ENCODE measurements around the gene DOLK.
"Not testable (repeated sequence)": the region's sequence is repeated elsewhere in the genome, so short reads cannot be mapped to it uniquely, and the experiment has no call there.

DOLK gene

GRCh38 chr9:128947527-128948301 lies at the start of gene DOLK, which contains the start of gene NUP188:
DOLK (minus strand) TSS chr9:128947603; CDS start chr9:128947303, 300 bp downstream.
NUP188 (plus strand) TSS chr9:128947699; CDS start chr9:128947720, 21 bp downstream.
- peak; percentile 68 to 80 for DNase-seq (ENCODE audit: low read depth in 2 of 2)

- no peak for DNase-seq (ENCODE audit: low read depth in 2 of 2)
Observed at GRCh38 chr9:128995791-128996190, 48.4 kb upstream of the DOLK start.

GRCh38 chr9:128992995-128993394 lies 45.6 kb upstream of the DOLK start:
- DNase-seq (ENCODE audit: low read depth in 2 of 2): no peak

GRCh38 chr9:128987805-128988204 lies 40.4 kb upstream of the DOLK start:
- DNase-seq (ENCODE audit: low read depth in 2 of 2): peak; percentile 34 to 44

GRCh38 chr9:128986671-128987070 lies 39.3 kb upstream of the DOLK start:
- DNase-seq (ENCODE audit: low read depth in 2 of 2): no peak

GRCh38 chr9:128983536-128983935 lies 36.1 kb upstream of the DOLK start:
- no peak for DNase-seq (ENCODE audit: low read depth in 2 of 2)

GRCh38 chr9:128979111-128979510 lies 31.7 kb upstream of the DOLK start:
- no peak for DNase-seq (ENCODE audit: low read depth in 2 of 2)

- DNase-seq (ENCODE audit: low read depth in 2 of 2): no peak
Observed at GRCh38 chr9:128972956-128973355, 25.6 kb upstream of the DOLK start.

GRCh38 chr9:128969491-128969890 lies 22.1 kb upstream of the DOLK start:
- no peak for DNase-seq (ENCODE audit: low read depth in 2 of 2)

- not testable (repeated sequence) for DNase-seq (ENCODE audit: low read depth in 2 of 2)
Observed at GRCh38 chr9:128961403-128961802, 14.0 kb upstream of the DOLK start.

- no peak for DNase-seq (ENCODE audit: low read depth in 2 of 2)
Observed at GRCh38 chr9:128947277-128947526, 201 bp downstream of the DOLK start.

- no peak for DNase-seq (ENCODE audit: low read depth in 2 of 2)
Observed at GRCh38 chr9:128946571-128947276, 679 bp downstream of the DOLK start.

- DNase-seq (ENCODE audit: low read depth in 2 of 2): no peak
Observed at GRCh38 chr9:128945798-128946501, 1.5 kb downstream of the DOLK start.

GRCh38 chr9:128944966-128945365 lies 2.4 kb downstream of the DOLK start:
- DNase-seq (ENCODE audit: low read depth in 2 of 2): not testable (repeated sequence)

GRCh38 chr9:128943832-128944620 lies 3.4 kb downstream of the DOLK start:
- DNase-seq (ENCODE audit: low read depth in 2 of 2): no peak

- no peak for DNase-seq (ENCODE audit: low read depth in 2 of 2)
Observed at GRCh38 chr9:128940946-128941755, 6.3 kb downstream of the DOLK start.

- DNase-seq (ENCODE audit: low read depth in 2 of 2): no peak
Observed at GRCh38 chr9:128940271-128940921, 7.0 kb downstream of the DOLK start.

GRCh38 chr9:128937310-128938165 lies 9.9 kb downstream of the DOLK start:
- no peak for DNase-seq (ENCODE audit: low read depth in 2 of 2)

- DNase-seq (ENCODE audit: low read depth in 2 of 2): no peak
Observed at GRCh38 chr9:128936171-128936865, 11.1 kb downstream of the DOLK start.

All from fibroblast of skin of left biceps (primary cell).